Cardiac septum (tissue), 1 donor: ENCODE results near the gene TNKS1BP1. TPM values are rescaled to one million over a fixed set of nuclear protein-coding genes. Genes with fewer than 3 reads are reported as not detected.

ENCODE experiments used
- total RNA-seq: library from RNA; stranded (reverse); fragmentation: NEBNext Ultra II Directional; extraction: Animal tissue kit (Norgen Biotek cat#: 25700); gene quantifications from one replicate; pipeline ENCODE4 v1.2.1, GENCODE V29; 2021
- donor health status: DM: no; HTN: no; CAD: no.

TNKS1BP1 gene
- total RNA-seq, 1 donor from 2014 or later: 36.2 TPM

Other genes with a start within 250 kb of the TNKS1BP1 start
- 0.13 TPM for gene LRRC55, start 143.0 kb downstream of the TNKS1BP1 start, total RNA-seq
- 16.6 TPM for gene APLNR, start 87.7 kb downstream of the TNKS1BP1 start, total RNA-seq
- 35.4 TPM for gene SSRP1, start 10.9 kb upstream of the TNKS1BP1 start, total RNA-seq
- 0.48 TPM for gene P2RX3, start 13.4 kb upstream of the TNKS1BP1 start, total RNA-seq
- not detected for gene PRG3, start 56.2 kb upstream of the TNKS1BP1 start, total RNA-seq
- not detected for gene PRG2, start 65.7 kb upstream of the TNKS1BP1 start, total RNA-seq
- 26.7 TPM for gene SLC43A3, start 102.2 kb upstream of the TNKS1BP1 start, total RNA-seq
- gene RTN4RL2, start 135.6 kb upstream of the TNKS1BP1 start, total RNA-seq: 0.73 TPM
- gene SLC43A1, start 190.8 kb upstream of the TNKS1BP1 start, total RNA-seq: 2.0 TPM
- 71.6 TPM for gene TIMM10, start 205.8 kb upstream of the TNKS1BP1 start, total RNA-seq
- not detected for gene SMTNL1, start 212.6 kb upstream of the TNKS1BP1 start, total RNA-seq
- gene UBE2L6, start 242.7 kb upstream of the TNKS1BP1 start, total RNA-seq: 15.8 TPM